CD4-positive, alpha-beta T cell treated with Interleukin-1 beta for 1 hour (primary cell): ENCODE data around the gene TPX2.
"Not testable (repeated sequence)": the region's sequence is repeated elsewhere in the genome, so short reads cannot be mapped to it uniquely, and the experiment has no call there.

ENCODE experiments used
- DNase-seq, 2 donors: peaks; one replicate each; pipeline ENCODE4 v3.0.0-alpha.2; 2020 to 2022

Gene TPX2

DNA sequence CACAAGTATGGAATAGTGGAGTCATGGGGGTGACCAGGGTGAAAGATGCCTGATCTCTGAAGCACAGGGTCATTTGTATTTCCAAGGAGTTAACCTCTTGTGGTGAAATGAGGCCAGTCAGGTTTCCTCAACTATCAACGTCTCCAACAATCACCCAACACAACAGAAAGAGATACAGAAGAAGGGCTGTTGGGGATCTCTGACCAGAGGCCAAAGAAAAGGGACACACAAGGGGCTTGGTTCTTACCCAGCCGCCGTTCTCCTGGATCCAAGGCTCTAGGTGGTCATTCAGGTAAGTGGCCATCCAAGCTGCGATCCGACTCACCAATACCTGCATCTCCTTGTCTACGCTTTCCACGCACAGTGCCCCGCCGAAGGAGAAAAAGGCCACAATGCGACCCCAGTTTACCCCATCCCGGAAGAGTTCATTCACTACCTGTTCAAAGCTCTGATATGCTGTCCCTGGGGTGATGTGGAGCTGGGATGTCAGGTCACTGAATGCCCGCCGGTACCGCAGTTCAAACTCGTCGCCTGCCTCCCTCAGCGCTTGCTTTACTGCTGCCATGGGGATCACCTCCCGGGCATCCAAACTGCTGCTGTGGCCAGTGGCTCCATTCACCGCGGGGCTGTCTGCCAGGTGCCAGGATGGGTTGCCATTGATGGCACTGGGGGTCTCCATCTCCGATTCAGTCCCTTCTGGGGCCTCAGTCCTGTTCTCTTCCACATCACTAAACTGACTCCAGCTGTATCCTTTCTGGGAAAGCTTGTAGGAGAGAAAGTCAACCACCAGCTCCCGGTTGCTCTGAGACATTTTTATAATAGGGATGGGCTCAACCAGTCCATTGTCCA is 17.5 kb upstream of the TPX2 start:
- no peak for DNase-seq

DNA sequence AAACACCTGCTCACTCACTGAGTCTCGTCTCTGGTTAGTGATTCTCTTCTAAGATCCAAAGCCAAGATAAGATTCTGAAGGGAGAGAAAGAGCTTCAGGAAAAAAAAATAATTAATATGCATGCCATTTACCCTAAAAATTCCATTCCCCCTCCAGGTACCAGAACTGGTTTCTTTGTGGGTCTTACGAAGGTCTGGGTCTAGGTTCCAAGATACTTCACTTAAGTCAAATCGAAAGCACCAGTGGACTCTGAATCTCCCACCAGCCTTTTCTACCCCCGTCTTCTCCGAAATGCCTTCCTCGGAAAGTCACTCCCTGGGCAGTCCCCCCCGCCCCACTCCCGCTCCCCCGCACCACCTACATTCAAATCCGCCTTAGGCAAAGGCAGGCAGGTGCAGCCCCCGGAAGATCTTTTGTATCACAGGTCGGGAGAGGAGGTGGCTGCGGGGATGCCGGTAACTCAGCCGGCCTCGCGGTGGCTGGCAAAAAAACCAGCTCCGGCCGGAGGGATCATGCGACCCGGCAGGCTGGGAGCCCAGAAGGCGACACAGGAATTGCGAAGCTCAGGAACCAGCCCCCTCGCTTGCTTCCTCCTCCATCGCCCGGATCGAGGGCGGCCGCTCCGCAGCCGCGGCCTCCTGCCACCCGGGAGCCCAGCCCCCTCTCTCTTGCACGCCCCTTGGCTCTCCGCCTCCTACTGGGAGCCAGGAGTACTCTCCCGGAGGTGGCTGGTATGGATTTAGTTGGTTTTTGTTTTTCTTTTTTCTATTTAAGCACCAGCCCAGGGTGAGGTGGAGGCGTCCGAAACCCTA is 16.6 kb upstream of the TPX2 start, which contains the start of gene BCL2L1:
Gene BCL2L1, minus strand, starts transcription at position 612 of the 812 bp plus-strand sequence. CDS start 650 bp downstream, outside the sequence.
- peak; percentile 61 to 65 for DNase-seq

DNA sequence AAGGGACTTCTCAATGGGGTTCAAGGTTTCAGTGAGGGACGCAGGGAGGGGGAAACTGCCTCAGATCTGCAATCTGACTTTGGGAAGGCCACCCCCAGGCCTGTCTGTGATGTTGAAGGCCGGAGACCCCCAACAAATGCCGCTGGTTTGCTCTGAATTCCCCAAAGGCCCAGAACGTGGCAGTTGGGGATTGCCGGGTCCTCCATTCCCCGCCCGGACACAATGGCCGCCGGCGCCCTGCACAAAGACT is 16.1 kb upstream of the TPX2 start:
- no peak for DNase-seq

DNA sequence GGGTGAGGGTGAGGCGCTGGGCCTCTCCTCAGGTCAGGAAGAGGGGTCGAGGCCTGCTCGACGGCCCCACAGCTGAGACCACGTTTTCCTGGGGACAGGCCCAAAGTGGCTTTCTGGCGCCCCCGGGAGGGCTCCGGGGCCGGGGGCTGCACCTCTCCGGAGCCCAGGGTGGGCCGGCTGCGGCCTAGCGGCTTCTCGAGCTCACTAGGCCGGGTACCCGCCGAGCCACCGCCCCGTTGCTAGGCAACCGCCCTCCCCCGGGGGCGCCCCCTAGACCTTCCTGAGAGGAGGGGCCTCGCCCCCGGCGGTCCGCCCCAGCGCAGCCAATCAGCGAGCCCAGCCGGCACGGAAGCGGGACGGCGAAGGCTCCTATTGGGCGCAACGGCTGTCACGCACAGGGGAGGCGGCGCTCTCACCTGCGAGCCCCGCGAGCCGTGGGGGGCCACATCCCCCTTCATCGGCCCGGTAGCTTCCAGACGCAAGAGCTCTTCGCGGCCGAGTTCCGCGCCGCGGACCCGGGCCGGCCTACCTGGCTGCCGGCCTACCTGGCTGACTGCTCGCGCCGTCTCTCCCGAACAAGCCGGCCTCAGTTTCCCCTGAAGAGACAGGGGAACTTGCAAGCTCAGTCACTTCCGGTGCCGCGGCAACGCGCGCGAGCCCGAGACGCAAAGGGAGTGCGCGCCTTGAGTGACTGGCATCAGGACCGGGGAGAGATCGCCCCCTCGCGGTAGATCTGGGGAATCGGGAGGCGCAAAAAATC is 15.6 kb upstream of the TPX2 start:
- DNase-seq: peak; percentile 98

DNA sequence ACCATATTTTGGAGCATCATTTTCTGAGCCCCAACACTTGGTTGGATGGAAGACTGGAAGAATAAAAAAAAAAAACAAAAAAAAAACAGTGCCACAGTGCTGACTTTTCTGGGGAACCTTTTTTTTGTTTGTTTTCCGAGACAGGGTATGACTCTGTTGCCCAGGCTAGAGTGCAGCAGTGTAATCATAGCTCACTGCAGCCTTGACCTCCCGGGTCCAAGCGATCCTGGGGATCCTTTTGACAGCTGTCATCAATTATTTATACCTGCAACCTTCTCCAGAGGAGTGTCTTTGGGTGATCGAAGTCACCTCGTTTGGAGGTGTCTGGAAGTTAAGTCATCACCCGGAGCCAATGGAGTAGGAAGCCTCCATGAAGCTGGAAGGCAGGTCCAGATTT is 7.8 kb upstream of the TPX2 start:
- no peak for DNase-seq

DNA sequence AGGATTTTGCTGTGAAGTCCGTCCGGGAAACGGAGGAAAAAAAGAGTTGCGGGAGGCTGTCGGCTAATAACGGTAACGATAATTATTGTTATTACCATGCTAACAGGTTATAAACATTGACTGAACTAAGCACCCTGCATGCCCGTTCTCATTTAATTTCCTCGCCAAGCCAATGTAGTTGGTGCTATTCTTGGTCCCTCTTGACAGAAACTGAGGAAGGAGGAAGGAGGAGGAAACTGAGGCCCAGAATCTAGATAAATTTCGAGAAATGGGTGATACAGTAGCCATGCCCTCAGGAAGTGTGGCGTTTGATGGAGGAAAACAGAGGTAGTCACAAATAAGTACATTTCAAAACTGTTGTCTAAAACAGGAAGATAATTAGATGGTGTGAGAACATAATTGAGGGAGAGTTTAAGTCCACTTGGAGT is 474 bp downstream of the TPX2 start:
- no peak for DNase-seq

DNA sequence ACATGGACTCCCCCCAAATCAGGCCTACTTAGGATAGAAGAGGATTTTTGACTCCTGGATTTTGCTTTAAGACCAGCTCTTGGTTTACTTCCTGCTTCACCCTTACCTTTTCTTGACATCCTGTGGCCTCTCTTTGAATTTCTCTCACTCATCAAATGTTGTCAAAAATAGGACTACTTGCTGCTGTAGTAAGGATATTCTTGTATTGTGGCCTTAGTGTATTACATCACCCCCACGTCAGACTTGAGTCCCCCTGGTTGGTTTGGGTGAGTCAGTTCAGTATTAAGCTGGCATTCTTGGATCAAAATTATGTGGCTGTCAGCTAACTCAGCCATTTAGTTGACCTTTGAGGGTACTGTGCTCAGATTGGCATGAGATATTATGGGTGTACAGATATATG is 1.1 kb downstream of the TPX2 start:
- DNase-seq: peak in 1 of 2 donors; percentile 35

DNA sequence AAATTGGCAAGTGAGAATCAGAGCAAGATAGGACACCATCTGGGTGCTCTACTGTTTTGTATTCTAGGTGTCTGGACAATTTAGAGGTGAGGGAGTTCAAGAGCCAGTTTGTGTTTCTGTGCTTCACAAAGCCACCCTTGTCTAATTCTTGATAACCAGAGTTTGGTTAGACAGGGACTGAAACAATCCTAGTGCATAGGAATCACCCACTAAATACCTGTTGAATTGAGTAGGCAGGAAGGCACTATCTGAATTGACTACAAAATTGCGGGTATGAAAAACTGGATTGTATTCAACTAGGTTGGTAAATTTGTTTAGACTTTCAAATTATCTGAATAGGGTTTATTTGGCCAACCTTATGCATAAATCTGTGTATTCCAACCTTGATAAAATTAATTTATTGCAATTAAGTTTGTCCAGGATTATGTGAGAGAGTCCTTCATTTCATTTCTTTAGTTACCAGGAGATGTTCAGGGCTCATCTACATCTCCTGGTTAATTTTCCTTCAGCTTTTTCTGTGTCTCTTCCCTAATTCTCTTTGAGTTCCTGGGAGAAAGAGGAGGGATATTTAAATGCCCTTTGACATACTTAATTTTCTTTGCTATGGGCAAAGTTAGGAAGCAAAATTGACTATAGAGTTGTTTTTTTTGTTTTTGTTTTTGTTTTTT is 1.7 kb downstream of the TPX2 start:
- DNase-seq: no peak

DNA sequence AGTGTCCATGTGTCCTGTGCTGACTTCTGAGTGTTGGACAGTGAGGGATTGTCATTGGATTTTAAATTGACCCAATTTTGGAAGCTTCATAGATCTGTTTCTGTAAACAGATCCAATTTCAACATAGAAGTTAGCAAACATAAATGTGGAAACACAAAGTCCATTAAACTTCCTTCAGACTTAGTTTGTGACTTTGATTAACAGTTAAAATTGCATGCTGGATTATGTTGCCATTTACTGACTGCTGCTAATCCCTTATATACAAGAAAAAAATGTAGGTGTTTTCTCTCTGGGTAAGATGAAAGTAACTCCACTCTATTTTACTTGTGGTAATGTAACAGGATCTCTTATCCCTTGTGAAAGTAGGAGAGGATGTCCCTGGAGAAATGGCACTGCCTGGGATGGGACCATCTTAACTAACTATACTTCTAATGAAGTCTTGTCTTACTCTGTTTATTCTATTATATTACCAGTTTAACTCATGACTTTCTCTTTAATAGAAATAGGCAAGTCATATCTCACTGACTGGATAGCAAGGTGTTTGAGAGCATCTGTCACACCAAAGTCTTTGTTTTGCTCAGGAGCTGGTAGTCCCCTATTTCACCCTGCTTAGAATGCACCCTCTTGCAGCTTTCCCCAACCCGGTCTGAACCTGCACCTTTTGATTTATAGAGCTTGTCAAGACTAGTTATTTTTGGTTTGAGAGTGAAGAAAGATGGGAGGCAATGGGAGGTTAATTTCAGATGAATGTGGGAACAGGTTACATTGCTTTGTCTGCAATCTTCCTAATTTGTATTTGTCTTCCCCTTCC is 7.2 kb downstream of the TPX2 start:
- DNase-seq: no peak

DNA sequence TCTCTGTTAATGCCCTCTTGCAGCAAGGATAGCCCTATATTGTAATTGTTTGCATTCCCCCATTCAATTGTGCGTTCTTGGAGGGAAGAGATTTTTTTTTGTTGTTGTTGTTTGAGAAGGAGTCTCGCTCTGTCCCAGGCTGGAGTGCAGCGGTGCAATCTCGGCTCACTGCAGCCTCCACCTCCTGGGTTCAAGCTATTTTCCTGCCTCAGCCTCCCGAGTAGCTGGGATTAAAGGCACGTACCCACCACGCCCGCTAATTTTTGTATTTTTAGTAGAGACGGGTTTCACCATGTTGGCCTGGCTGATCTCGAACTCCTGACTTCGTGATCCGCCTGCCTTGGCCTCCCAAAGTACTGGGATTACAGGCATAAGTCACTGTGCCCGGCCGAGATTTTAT is 7.9 kb downstream of the TPX2 start:
- DNase-seq: not testable (repeated sequence)

DNA sequence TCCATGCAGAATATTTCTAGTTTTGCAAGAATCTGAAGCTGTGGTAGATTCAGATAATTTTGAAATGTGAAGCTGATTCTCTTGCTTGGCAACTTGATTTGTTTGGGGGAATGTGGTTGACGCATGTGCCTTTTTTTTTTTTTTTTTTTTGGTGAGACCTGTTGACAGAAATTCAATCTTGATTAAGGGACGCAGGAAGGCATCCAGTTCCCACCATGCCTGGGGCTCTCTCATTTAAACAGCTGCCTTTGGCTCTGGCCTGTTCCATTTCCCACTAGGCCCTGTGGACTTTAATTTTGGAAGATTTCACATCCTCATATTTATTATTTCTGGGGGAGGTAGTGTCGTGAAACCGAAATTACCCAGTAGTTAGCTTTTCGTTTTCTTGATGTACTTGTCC is 8.6 kb downstream of the TPX2 start:
- no peak for DNase-seq

DNA sequence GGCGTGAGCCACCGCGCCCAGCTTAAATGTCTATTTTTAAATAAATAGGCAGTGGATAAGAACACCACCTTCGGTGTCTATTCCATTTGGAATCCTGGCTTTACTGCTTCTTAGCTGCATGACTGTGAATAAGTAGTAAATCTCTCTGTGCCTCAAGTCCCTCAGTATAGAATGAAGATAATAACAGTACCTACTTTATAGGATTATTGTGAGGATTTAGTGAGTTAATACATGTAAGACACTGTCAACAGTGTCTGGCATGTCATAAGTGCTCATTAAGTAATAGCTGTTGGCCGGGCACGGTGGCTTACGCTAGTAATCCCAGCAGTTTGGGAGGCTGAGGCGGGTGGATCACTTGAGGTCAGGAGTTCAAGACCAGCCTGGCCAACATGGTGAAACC is 10.1 kb downstream of the TPX2 start:
- DNase-seq: no peak

DNA sequence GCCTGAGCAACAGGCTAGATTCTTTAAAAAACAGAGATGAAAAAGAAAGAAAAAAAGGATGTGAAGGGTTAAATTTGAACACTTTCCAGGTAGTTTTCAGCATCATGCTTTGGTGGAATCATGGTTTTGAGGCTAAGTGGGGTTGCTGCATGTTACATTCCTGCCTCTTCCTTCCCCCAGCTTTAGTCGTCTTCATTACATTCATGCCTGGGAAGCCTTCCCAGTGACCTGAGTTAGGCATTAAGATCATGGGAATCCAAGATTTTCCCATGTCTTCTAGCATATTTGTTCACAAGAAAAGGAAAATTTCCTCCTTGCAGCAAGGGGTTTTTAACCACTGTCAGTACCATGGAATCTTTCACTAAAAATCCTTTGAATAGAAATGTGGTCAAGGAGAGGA is 12.0 kb downstream of the TPX2 start:
- no peak for DNase-seq

DNA sequence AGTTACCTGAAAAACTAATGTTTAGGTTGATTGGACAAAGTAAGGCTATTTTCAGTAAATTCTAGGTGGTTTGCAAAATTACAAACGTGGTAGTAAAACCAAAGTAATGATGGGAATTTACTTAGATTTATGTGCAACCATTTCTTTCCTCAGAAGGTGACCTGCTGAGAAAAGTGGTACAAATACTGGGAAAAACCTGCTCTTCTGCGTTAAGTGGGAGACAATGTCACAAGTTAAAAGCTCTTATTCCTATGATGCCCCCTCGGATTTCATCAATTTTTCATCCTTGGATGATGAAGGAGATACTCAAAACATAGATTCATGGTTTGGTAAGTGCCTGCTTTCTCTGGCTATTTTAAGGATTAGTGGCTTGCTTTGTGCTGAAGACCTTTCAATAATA is 18.2 kb downstream of the TPX2 start:
- DNase-seq: no peak

DNA sequence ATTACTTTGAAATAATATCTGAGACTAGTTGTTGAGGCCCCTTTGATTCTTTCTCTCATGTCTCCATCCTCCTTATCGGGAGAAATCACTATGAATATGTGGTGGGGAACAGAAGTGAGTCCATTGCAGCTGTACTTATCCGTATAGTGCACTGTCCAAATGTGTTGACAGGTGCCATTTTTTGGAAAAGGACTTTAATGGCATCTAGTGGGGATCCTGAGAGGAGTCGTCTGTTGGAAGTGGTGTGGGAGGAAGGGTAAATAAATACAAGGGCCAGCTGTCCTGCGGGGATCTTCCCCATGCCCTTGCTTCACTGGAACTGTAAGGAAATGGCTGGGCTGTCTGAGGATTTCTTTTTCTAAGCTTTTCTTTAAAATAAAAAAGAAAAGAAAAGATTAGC is 19.4 kb downstream of the TPX2 start:
- no peak for DNase-seq

DNA sequence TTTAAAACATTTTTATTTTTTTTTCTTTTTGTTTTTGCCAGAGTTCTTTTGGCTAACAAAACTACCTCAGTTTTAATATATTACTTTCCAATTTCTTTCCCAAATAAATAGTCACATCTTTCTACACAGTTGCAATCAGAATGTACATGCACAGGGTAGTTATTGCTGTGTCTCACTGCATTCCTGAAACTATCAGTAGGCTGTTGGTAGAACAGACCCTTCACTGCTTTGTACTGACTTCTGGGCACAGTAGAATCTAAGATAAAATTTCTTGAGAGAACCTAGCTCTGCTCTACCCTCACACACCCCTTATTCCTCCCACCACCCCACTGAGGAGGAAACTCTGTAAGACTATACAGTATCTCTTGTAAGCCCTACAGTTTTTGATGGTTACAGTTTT is 19.9 kb downstream of the TPX2 start:
- DNase-seq: no peak

DNA sequence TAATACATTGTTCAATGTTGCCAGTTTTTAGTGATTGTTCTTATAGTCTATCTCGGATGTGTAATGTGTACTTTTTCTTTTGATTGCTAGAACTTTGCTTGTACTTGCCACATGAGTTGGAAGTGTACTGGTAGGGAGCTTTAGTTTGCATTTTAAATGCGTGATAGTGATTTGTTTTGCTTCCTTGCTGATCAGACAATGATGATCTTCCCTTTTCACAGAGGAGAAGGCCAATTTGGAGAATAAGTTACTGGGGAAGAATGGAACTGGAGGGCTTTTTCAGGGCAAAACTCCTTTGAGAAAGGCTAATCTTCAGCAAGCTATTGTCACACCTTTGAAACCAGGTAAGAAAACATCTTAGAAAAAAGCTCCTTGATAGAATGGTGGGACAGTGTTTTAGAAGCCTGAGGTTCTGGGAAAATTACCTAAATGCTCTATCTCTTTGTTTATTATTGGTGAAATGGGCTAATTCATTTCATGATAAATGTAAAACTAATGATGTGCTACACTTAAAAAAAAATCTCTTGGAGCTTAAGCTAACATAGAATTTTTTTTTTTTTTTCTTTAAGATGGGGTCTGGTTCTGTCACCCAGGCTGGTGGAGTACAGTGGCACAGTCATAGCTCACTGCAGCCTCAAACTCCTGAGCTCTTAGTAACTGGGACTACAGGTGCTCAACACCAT is 20.9 kb downstream of the TPX2 start:
- no peak for DNase-seq

DNA sequence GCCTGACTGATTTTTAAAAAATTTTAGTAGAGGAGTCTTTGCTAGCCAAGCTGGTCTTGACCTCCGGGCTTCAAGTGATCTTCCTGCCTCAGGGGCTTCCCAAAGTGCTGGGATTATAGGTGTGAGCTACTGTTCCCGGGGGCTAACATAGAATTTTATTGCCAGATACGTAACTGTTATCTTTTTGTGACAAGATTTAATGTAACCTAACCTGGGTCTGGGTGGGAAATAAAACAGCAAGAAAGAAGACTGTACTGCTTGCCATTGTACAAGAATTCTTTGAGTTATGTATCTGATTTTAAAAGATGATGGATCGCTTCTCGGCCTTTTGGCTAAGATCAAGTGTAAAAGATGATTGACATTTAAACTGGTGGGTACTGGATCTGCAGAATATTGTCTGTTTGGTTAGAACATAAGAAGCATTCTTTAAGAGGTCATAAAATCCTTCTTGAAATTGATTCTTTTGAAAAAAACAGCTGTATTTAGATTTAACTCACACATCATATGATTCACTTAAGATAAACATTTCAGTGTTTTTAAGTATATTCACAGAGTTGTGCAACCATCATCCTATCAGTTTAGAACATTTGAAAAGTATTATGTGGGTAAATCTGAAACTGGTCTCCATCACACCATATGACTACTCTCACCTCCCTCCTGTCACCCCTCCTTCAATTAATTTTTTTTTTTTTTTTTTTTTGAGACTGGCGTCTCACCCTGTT is 21.6 kb downstream of the TPX2 start:
- DNase-seq: no peak

DNA sequence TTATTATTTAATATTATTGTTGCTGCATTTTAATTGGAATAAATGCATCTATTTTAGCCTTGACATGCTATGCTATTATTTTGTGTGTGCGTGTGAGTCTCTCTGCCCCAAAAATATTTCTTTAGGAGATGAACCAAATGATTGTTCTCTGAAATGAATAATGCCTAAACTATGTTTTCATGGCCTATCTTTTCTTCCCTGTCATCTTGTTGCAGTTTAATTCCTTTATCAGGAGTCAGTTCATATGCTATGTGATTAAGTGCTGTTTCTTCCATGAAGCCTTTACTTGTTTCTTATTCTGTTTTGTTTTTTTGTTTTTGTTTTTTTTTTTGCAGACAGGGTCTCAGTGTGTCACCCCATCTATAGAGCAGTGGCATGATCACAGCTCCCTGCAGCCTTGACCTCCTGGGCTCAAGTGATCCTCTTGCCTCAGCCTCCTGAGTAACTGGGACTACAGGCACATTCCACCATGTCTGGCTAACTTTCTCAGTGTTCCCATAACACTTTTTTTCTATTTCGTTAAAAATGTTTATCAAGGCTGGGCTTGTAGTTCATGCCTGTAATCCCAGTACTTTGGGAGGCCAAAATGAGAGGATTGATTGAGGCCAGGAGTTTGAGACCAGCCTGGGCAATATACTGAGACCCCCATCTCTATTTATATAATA is 25.7 kb downstream of the TPX2 start:
- DNase-seq: no peak

DNA sequence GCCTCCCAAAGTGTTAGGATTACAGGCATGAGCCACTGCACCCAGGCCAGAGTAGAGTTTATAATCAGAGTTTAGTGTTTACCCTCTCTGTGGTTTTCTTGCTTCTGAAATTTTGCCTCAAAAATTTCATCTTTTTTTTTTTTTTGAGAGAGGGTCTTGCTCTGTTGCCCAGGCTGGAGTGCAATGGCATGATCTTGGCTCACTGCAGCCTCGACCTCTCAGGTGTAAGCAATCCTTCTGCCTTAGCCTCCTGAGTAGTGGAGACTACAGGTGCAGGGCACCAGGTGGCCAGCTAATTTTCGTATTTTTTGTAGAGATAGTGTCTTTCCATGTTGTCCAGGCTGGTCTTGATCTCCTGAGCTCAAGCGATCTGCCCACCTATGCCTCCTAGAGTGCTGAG is 28.7 kb downstream of the TPX2 start:
- no peak for DNase-seq
